HepG2 (cell line): ENCODE data around the gene SLC1A2. TPM values are rescaled to one million over a fixed set of nuclear protein-coding genes. Genes with fewer than 3 reads are reported as not detected.

Source experiments
- ATAC-seq: fragments of 200-7000 bp; cut with Tn5 transposase; 3 replicates; pipeline ENCODE4 v1.9.1; 2020; ENCODE audit warnings: mild to moderate bottlenecking, moderate library complexity
- BruUV-seq: library from RNA; stranded (reverse); fragments of 400-500 nt; replicated peaks from 2 replicates; lab custom pipeline; 2021; lab: Mats Ljungman, UMichigan
- CTCF ChIA-PET: fragments of 300-600 bp; formaldehyde crosslinking; extraction: SDS; loops from one replicate; lab custom pipeline; 2021; ENCODE audit warnings: low total read pairs, inconsistent platforms, low intra/inter-chr PET ratio; lab: Yijun Ruan, JAX
- POLR2A ChIA-PET: fragments of 350-600 bp; sonication (Branson Sonifier 250); formaldehyde crosslinking; loops from one replicate; lab custom pipeline; 2020; ENCODE audit warnings: antibody characterized with exemption, inconsistent platforms; lab: Yijun Ruan, JAX
- DNase-seq: peaks from one replicate; pipeline ENCODE4 v3.0.0-alpha.2; 2015; ENCODE audit warnings: low spot score
- FAIRE-seq: peaks from 3 replicates; lab custom pipeline; 2011; peaks lifted over from hg19 to GRCh38; lab: Jason Lieb, UNC
- H2AFZ ChIP-seq: one replicate; pipeline ENCODE4 v1.6.1; 2011; ENCODE audit warnings: low read length, inconsistent platforms
- H3K27ac ChIP-seq: fragments of 300-600 bp; 3 replicates; pipeline ENCODE4 v1.8.0; 2011; ENCODE audit warnings: mixed run types, mild to moderate bottlenecking, mixed read lengths, low read length, inconsistent platforms; ENCODE audit not compliant: insufficient read depth; ENCODE audit errors: extremely low read length
- H3K27me3 ChIP-seq, 2 experiments: fragments of 200-600 bp in 1 of 2; 2 replicates in 1 of 2; 3 replicates in 1 of 2; pipeline versions ENCODE4 v1.6.0 to v1.8.0; 2011; ENCODE audit warnings: low read length in 2 of 2, mild to moderate bottlenecking in 2 of 2, moderate library complexity in 2 of 2, inconsistent platforms in 1 of 2; ENCODE audit not compliant: insufficient read depth in 2 of 2, control insufficient read depth in 1 of 2
- H3K36me3 ChIP-seq, 2 experiments: fragments of 200-600 bp in 1 of 2; replicated peaks in 1 of 2; 2 replicates in 1 of 2; 3 replicates in 1 of 2; pipeline versions ENCODE4 v1.5.1 to v1.8.0; 2011; ENCODE audit warnings: low read length in 2 of 2, inconsistent platforms in 1 of 2; ENCODE audit not compliant: insufficient read depth in 2 of 2, control insufficient read depth in 1 of 2
- H3K4me1 ChIP-seq: 2 replicates; pipeline ENCODE4 v1.5.1; 2012; ENCODE audit warnings: low read length, inconsistent platforms; ENCODE audit not compliant: insufficient read depth
- H3K4me2 ChIP-seq: 2 replicates; pipeline ENCODE4 v1.6.0; 2011; ENCODE audit warnings: low read depth, low read length, inconsistent platforms
- H3K4me3 ChIP-seq, 3 experiments: fragments of 200-600 bp in 1 of 3; sonication (generic), shearing (Covaris generic) in 1 of 3; replicated peaks in 1 of 3; 2 replicates each; pipeline ENCODE4 v1.5.1; 2011 to 2016; ENCODE audit warnings: low read length in 3 of 3, inconsistent platforms in 2 of 3, low read depth in 2 of 3, mild to moderate bottlenecking in 2 of 3, control low read depth in 1 of 3, mixed read lengths in 1 of 3; ENCODE audit not compliant: insufficient read depth in 1 of 3
- H3K79me2 ChIP-seq: one replicate; pipeline ENCODE4 v1.6.1; 2011; ENCODE audit warnings: low read length, inconsistent platforms; ENCODE audit not compliant: insufficient read depth
- H3K9ac ChIP-seq: 2 replicates; pipeline ENCODE4 v1.6.0; 2011; ENCODE audit warnings: mild to moderate bottlenecking, low read depth, low read length, inconsistent platforms; ENCODE audit not compliant: insufficient read depth
- H3K9me3 ChIP-seq: 2 replicates; pipeline ENCODE4 v1.5.1; 2012; ENCODE audit warnings: mild to moderate bottlenecking, low read length
- H4K20me1 ChIP-seq: 2 replicates; pipeline ENCODE4 v1.6.0; 2011; ENCODE audit warnings: inconsistent platforms, mild to moderate bottlenecking, low read length, moderate library complexity; ENCODE audit not compliant: insufficient read depth
- AKAP8 ChIP-seq: sonication (generic); formaldehyde crosslinking; IDR thresholded peaks from 2 replicates; pipeline ENCODE4 v1.5.1; 2020; ENCODE audit warnings: mild to moderate bottlenecking, missing genetic modification reagents
- HIVEP1 ChIP-seq: sonication (generic); formaldehyde crosslinking; IDR thresholded peaks from 2 replicates; pipeline ENCODE4 v1.4.0; 2020; ENCODE audit warnings: mild to moderate bottlenecking, missing genetic modification reagents
- NR1H2 ChIP-seq: sonication (generic); formaldehyde crosslinking; IDR thresholded peaks from 2 replicates; pipeline ENCODE4 v1.8.1; 2022; ENCODE audit warnings: low read depth, missing genetic modification reagents, borderline replicate concordance
- RBAK ChIP-seq: sonication (generic); formaldehyde crosslinking; IDR thresholded peaks from 2 replicates; pipeline ENCODE4 v1.5.1; 2020; ENCODE audit warnings: mild to moderate bottlenecking, missing genetic modification reagents
- SALL2 ChIP-seq: sonication (generic); formaldehyde crosslinking; IDR thresholded peaks from 2 replicates; pipeline ENCODE4 v1.8.1; 2023; ENCODE audit warnings: mild to moderate bottlenecking, missing genetic modification reagents, inconsistent platforms
- SNAPC2 ChIP-seq: sonication (generic); formaldehyde crosslinking; IDR thresholded peaks from 2 replicates; pipeline ENCODE4 v1.8.1; 2022; ENCODE audit warnings: mild to moderate bottlenecking, missing genetic modification reagents
- SP2 ChIP-seq: sonication (generic); formaldehyde crosslinking; IDR thresholded peaks from 2 replicates; pipeline ENCODE4 v1.5.1; 2020; ENCODE audit warnings: mild to moderate bottlenecking, missing genetic modification reagents
- TCF7L2 ChIP-seq: IDR thresholded peaks from 2 replicates; pipeline ENCODE4 v1.6.1; 2011; ENCODE audit warnings: mild to moderate bottlenecking, low read depth, low read length, moderate library complexity
- ZBTB7B ChIP-seq: sonication (generic); formaldehyde crosslinking; IDR thresholded peaks from 2 replicates; pipeline ENCODE4 v1.4.0; 2020; ENCODE audit warnings: missing genetic modification reagents
- ZEB1 ChIP-seq: IDR thresholded peaks from 2 replicates; pipeline ENCODE4 v1.6.1; 2012; ENCODE audit warnings: mild to moderate bottlenecking, low read depth, inconsistent platforms; ENCODE audit not compliant: insufficient replicate concordance
- ZNF251 ChIP-seq: sonication (generic); formaldehyde crosslinking; IDR thresholded peaks from 2 replicates; pipeline ENCODE4 v1.9.0; 2021; ENCODE audit warnings: mild to moderate bottlenecking, missing genetic modification reagents
- ZNF772 ChIP-seq: sonication (generic); formaldehyde crosslinking; IDR thresholded peaks from 2 replicates; pipeline ENCODE4 v1.5.0; 2020; ENCODE audit warnings: mild to moderate bottlenecking, missing genetic modification reagents
- ZNF773 ChIP-seq: sonication (generic); formaldehyde crosslinking; IDR thresholded peaks from 2 replicates; pipeline ENCODE4 v1.4.0; 2020; ENCODE audit warnings: missing genetic modification reagents, borderline replicate concordance
- ZNF782 ChIP-seq: sonication (generic); formaldehyde crosslinking; IDR thresholded peaks from 2 replicates; pipeline ENCODE4 v1.4.0; 2020; ENCODE audit warnings: missing genetic modification reagents, mild to moderate bottlenecking, borderline replicate concordance
- ZNF878 ChIP-seq: sonication (generic); formaldehyde crosslinking; IDR thresholded peaks from 2 replicates; pipeline ENCODE4 v1.8.1; 2023; ENCODE audit warnings: mild to moderate bottlenecking, missing genetic modification reagents, moderate library complexity
- ZNF891 ChIP-seq: sonication (generic); formaldehyde crosslinking; IDR thresholded peaks from 2 replicates; pipeline ENCODE4 v1.5.0; 2020; ENCODE audit warnings: mild to moderate bottlenecking, missing genetic modification reagents
- WGBS: methylation state at CpG from one replicate; pipeline ENCODE4 v1.1.6; 2017; ENCODE audit warnings: low lambda C conversion rate; 5-methylcytosine and 5-hydroxymethylcytosine counted together
- in situ Hi-C: cut with HindIII; loops from 2 replicates; pipeline ENCODE4 v1.10.0; 2017; ENCODE audit warnings: low pct_unique_long_range_greater_than_20kb; ENCODE audit not compliant: extremely low pct_ligation_motif_present
- intact Hi-C: fragments of 100-400 bp; cut with micrococcal nuclease; formaldehyde crosslinking; loops from one replicate; pipeline ENCODE4 v1.10.0; 2022; ENCODE audit not compliant: unreplicated experiment
- polyA plus RNA-seq, 8 experiments: library from polyadenylated mRNA; depleted of rRNA in 3 of 8; stranded (reverse) in 7 of 8; unstranded in 1 of 8; fragments of >200 nt; fragmentation: Illumina TruSeq in 4 of 8; extraction: Trizol in 4 of 8; gene quantifications; 2 replicates each; pipeline versions ENCODE4 v1.2.1 to v1.2.3, GENCODE V29; 2011 to 2016; ENCODE audit warnings: low read depth in 4 of 8, missing spikeins in 1 of 8, mixed read lengths in 1 of 8; ENCODE audit not compliant: insufficient read depth in 1 of 8
- total RNA-seq, 5 experiments: library from RNA; depleted of rRNA; stranded (reverse); fragments of >200 nt; fragmentation: Illumina TruSeq; extraction: Trizol; gene quantifications; 2 replicates each; pipeline ENCODE4 v1.2.3, GENCODE V29; 2016; ENCODE audit warnings: low read depth in 1 of 5

Gene SLC1A2
- total and polyA plus RNA-seq, 2 of the 13 experiments (the other 11 are each of a cell fraction or from before 2014, with no cell fraction given) = 23.2 to 43.2 TPM

DNA sequence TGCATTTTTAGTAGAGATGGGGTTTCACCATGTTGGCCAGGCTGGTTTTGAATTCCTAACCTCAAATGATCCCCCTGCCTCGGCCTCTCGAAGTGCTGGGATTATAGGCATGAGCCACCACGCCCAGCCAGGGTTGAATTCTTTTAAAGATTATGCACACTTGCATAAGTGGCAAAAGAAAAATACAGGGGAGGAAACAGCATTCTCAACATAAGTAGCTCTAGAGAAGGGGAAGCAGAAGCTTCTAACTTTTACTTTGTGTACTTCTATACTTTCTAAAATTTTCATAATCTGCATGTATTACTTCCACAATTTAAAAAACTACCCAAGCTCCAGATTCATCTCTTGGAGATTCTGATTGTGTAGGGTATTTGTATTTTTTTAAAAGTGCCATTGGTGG is 108.0 kb downstream of the SLC1A2 start:
- TF ChIP-seq ZNF773 (CRISPR knock-in tag) (no peak), NR1H2 (CRISPR knock-in tag) (no peak), SALL2 (no peak), ZBTB7B (no peak), ZNF878 (CRISPR knock-in tag) (no peak), TCF7L2 (no peak), ZEB1 (no peak), SNAPC2 (CRISPR knock-in tag) (no peak), AKAP8 (CRISPR knock-in tag) (no peak), ZNF891 (CRISPR knock-in tag) (no peak), RBAK (CRISPR knock-in tag) (no peak), ZNF772 (CRISPR knock-in tag) (no peak), ZNF251 (no peak), SP2 (CRISPR knock-in tag) (no peak), HIVEP1 (CRISPR knock-in tag) (no peak), ZNF782 (CRISPR knock-in tag) (no peak)
- Histone ChIP-seq H2AFZ (no peak overlapping the region), H3K36me3 (peaks cover 9 to 39% of the 10 kb centered on the region in 2 experiments), H3K79me2 (no peaks in the 10 kb centered on the region), H3K27me3 (no peaks in the 10 kb centered on the region), H4K20me1 (no peaks in the 10 kb centered on the region), H3K9me3 (no peaks in the 10 kb centered on the region), H3K4me2 (no peak overlapping the region), H3K27ac (no peak overlapping the region), H3K4me1 (no peaks in the 10 kb centered on the region), H3K9ac (no peak overlapping the region), H3K4me3 (no peak overlapping the region)
- in situ Hi-C loops (no loop called here), intact Hi-C loops (no loop called here)
- ATAC-seq = no peak
- DNase-seq = no peak
- 92% methylated on average over 3 of the region's 3 CpGs for WGBS
- no peak for FAIRE-seq
- no TSS peak for BruUV-seq
- POLR2A ChIA-PET = no interaction called here
- CTCF ChIA-PET = no interaction called here
